ENCODE results near the gene GP1BB. TPM values are rescaled to one million over a fixed set of nuclear protein-coding genes. Genes with fewer than 3 reads are reported as not detected.
A peak's percentile ranks its signal among the peaks of the same experiment; 100 is the strongest.
"Not testable (repeated sequence)": the region's sequence is repeated elsewhere in the genome, so short reads cannot be mapped to it uniquely, and the experiment has no call there.

Gene GP1BB
- total RNA-seq, 1 donor from 2014 or later = 4.6 TPM

DNA sequence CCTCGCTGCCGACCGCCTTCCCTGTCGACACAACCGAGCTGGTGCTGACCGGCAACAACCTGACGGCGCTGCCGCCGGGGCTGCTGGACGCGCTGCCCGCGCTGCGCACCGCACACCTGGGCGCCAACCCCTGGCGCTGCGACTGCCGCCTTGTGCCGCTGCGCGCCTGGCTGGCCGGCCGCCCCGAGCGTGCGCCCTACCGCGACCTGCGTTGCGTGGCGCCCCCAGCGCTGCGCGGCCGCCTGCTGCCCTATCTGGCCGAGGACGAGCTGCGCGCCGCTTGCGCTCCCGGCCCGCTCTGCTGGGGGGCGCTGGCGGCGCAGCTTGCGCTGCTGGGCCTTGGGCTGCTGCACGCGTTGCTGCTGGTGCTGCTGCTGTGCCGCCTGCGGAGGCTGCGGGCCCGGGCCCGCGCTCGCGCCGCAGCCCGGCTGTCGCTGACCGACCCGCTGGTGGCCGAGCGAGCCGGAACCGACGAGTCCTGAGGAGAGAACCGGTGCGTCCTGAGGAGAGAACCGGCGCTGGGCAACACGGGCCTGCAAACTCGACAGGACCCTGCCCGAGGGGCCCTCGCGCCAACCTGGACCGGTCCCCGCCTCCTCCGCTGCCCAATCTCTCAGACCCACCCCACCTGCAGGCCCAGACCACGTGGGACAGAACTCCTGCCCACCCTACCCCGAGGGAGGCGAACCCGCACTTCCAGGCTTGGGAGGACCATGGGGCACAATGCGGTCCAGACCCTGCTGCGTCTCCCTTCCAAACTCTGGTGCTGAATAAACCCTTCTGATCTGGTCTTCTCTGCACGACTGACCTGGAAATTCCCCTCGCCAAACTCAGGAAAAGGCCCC lies 866 bp downstream of the GP1BB start:
- no peak overlapping the region for H3K27ac Mint-ChIP-seq (ENCODE audit: unreplicated experiment)
- peaks cover 5% of the 10 kb centered on the region for H3K4me1 Mint-ChIP-seq
- TF ChIP-seq, protein P1, sequence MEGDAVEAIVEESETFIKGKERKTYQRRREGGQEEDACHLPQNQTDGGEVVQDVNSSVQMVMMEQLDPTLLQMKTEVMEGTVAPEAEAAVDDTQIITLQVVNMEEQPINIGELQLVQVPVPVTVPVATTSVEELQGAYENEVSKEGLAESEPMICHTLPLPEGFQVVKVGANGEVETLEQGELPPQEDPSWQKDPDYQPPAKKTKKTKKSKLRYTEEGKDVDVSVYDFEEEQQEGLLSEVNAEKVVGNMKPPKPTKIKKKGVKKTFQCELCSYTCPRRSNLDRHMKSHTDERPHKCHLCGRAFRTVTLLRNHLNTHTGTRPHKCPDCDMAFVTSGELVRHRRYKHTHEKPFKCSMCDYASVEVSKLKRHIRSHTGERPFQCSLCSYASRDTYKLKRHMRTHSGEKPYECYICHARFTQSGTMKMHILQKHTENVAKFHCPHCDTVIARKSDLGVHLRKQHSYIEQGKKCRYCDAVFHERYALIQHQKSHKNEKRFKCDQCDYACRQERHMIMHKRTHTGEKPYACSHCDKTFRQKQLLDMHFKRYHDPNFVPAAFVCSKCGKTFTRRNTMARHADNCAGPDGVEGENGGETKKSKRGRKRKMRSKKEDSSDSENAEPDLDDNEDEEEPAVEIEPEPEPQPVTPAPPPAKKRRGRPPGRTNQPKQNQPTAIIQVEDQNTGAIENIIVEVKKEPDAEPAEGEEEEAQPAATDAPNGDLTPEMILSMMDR (conservative IDR thresholded peaks at IDR 0.05) = peak; percentile 47
- H3K27me3 Mint-ChIP-seq (ENCODE audit: low read depth) = peaks cover 92% of the 10 kb centered on the region
- H3K4me3 Mint-ChIP-seq = no peak overlapping the region
- peak; percentile 59 for DNase-seq (ENCODE audit: low read depth, low spot score)
- no peaks in the 10 kb centered on the region for H3K9me3 Mint-ChIP-seq
- H3K36me3 Mint-ChIP-seq (ENCODE audit: low read depth) = peaks cover 13% of the 10 kb centered on the region

GRCh38 chr22:19724927-19725661 lies 1.8 kb downstream of the GP1BB start:
- Mint-ChIP-seq H3K4me1 (peaks cover 5% of the 10 kb centered on the region), H3K36me3 (ENCODE audit: low read depth) (peaks cover 6% of the 10 kb centered on the region), H3K27ac (ENCODE audit: unreplicated experiment) (no peak overlapping the region), H3K4me3 (no peak overlapping the region), H3K27me3 (ENCODE audit: low read depth) (peaks cover 84% of the 10 kb centered on the region), H3K9me3 (no peaks in the 10 kb centered on the region)
- TF ChIP-seq, protein P1 (conservative IDR thresholded peaks at IDR 0.05) = no peak
- DNase-seq (ENCODE audit: low read depth, low spot score) = no peak

GRCh38 chr22:19726064-19726788 lies 2.9 kb downstream of the GP1BB start:
- peaks cover 78% of the 10 kb centered on the region for H3K27me3 Mint-ChIP-seq (ENCODE audit: low read depth)
- H3K4me1 Mint-ChIP-seq; H3K4me3 Mint-ChIP-seq; H3K27ac Mint-ChIP-seq (ENCODE audit: unreplicated experiment); H3K36me3 Mint-ChIP-seq (ENCODE audit: low read depth); DNase-seq (ENCODE audit: low read depth, low spot score); H3K9me3 Mint-ChIP-seq: not testable (repeated sequence)

GRCh38 chr22:19727310-19728150 lies 4.2 kb downstream of the GP1BB start:
- Mint-ChIP-seq H3K27me3 (ENCODE audit: low read depth) (peaks cover 67% of the 10 kb centered on the region), H3K4me1 (peaks cover 8% of the 10 kb centered on the region), H3K9me3 (no peaks in the 10 kb centered on the region), H3K4me3 (peak overlapping the region; percentile 51), H3K36me3 (ENCODE audit: low read depth) (no peaks in the 10 kb centered on the region), H3K27ac (ENCODE audit: unreplicated experiment) (no peak overlapping the region)
- TF ChIP-seq, protein P1 (conservative IDR thresholded peaks at IDR 0.05) = no peak
- no peak for DNase-seq (ENCODE audit: low read depth, low spot score)

DNA sequence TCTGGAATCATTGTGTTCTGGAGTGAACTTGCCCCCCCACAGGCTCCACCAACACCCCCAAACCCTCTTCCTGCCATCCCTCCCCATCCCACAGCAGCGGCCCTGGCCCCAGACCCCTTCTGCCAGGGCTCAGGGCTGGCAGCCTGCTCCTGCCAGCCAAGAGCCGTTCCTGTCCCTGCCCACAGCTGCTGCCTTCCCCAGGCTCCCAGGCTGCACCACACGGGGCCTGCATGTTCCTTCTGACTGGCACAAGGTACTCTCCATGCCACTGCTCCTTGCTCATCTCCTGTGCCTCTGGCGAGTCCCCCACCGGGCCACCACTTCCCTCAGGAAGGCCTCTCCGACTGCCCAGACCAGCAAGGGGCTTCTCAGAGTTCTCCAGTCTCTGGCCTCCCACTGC lies 4.9 kb downstream of the GP1BB start:
- Mint-ChIP-seq H3K9me3 (no peaks in the 10 kb centered on the region), H3K4me1 (peaks cover 4% of the 10 kb centered on the region), H3K36me3 (ENCODE audit: low read depth) (no peaks in the 10 kb centered on the region), H3K4me3 (no peak overlapping the region), H3K27ac (ENCODE audit: unreplicated experiment) (no peak overlapping the region), H3K27me3 (ENCODE audit: low read depth) (peaks cover 60% of the 10 kb centered on the region)
- no peak for DNase-seq (ENCODE audit: low read depth, low spot score)
- TF ChIP-seq, protein P1 (conservative IDR thresholded peaks at IDR 0.05) = no peak
